ENCODE data around the gene LGALS16. TPM values are rescaled to one million over a fixed set of nuclear protein-coding genes. Genes with fewer than 3 reads are reported as not detected.

LGALS16 gene
- total and polyA plus RNA-seq, 2 donors (not counting 3 experiments of a cell fraction or from before 2014, with no cell fraction given): not detected

DNA sequence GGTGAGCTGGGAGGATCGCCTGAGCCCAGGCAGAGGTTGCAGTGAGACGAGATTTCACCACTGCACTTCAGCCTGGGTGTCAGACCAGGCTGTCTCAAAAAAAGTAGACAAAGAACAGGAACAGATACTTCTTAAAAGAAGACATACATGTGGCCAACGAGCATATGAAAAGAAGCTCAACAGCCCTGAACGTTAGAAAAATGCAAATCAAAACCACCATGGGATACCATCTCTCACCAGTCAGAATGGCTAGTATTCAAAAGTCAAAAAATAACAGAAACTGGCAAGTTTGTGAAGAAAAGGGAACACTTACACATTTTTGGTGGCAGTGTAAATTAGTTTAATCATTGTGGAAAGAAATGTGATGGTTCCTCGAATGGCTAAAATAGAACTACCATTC, 45.6 kb downstream of the LGALS16 start:
- H3K27ac ChIP-seq (ENCODE audit: insufficient read depth, low read depth, low read length): no peak overlapping the region
- no peak overlapping the region for H3K4me2 ChIP-seq (ENCODE audit: insufficient read depth, low read length)
- FAIRE-seq (no peak), DNase-seq (ENCODE audit: low read depth, low spot score) (no peak)
- no peak for TF ChIP-seq GATA2 (IDR thresholded peaks at IDR 0.05; ENCODE audit: insufficient read depth, insufficient read length, low read depth, low read length)
- TF ChIP-seq POLR2A (IDR thresholded peaks at IDR 0.05; ENCODE audit: low read depth, low read length): no peak
- H3K4me3 ChIP-seq (replicated peaks in 1 of 3; ENCODE audit: insufficient read depth in 1 of 3, low read depth in 1 of 3, low read length in 3 of 3): no peak overlapping the region
- H3K9ac ChIP-seq (replicated peaks; ENCODE audit: extremely low read depth, insufficient read depth, low read length): no peak overlapping the region
- no peaks in the 10 kb centered on the region for H3K36me3 ChIP-seq (ENCODE audit: control insufficient read depth in 2 of 2, extremely low read depth in 1 of 2, insufficient read depth in 2 of 2, low read length in 2 of 2)
- H2AFZ ChIP-seq (ENCODE audit: low read depth, low read length): no peak overlapping the region
- H4K20me1 ChIP-seq (replicated peaks; ENCODE audit: control insufficient read depth, extremely low read depth, insufficient read depth, low read length): no peaks in the 10 kb centered on the region
- H3K4me1 ChIP-seq (ENCODE audit: control insufficient read depth, extremely low read depth, insufficient read depth, low read length): no peaks in the 10 kb centered on the region
- dilution Hi-C loops (cut with MboI; ENCODE audit: extremely low pct_ligation_motif_present, low sequenced_read_pairs) (no loop called here), intact Hi-C loops (cut with micrococcal nuclease) (no loop called here)
- POLR2A ChIA-PET: no interaction called here
- no peaks in the 10 kb centered on the region for H3K9me1 ChIP-seq (replicated peaks; ENCODE audit: control insufficient read depth, extremely low read depth, insufficient read depth, low read length)
- BruUV-seq (replicated peaks): no TSS peak
- no peaks in the 10 kb centered on the region for H3K9me3 ChIP-seq (replicated peaks; ENCODE audit: control insufficient read depth, insufficient read depth, low read length)
- CTCF ChIA-PET: no interaction called here
- H3K27me3 ChIP-seq (ENCODE audit: control insufficient read depth in 2 of 2, insufficient read depth in 2 of 2, low read length in 2 of 2): no peaks in the 10 kb centered on the region
- H3K79me2 ChIP-seq (ENCODE audit: control insufficient read depth, insufficient read depth, low read length): no peaks in the 10 kb centered on the region

DNA sequence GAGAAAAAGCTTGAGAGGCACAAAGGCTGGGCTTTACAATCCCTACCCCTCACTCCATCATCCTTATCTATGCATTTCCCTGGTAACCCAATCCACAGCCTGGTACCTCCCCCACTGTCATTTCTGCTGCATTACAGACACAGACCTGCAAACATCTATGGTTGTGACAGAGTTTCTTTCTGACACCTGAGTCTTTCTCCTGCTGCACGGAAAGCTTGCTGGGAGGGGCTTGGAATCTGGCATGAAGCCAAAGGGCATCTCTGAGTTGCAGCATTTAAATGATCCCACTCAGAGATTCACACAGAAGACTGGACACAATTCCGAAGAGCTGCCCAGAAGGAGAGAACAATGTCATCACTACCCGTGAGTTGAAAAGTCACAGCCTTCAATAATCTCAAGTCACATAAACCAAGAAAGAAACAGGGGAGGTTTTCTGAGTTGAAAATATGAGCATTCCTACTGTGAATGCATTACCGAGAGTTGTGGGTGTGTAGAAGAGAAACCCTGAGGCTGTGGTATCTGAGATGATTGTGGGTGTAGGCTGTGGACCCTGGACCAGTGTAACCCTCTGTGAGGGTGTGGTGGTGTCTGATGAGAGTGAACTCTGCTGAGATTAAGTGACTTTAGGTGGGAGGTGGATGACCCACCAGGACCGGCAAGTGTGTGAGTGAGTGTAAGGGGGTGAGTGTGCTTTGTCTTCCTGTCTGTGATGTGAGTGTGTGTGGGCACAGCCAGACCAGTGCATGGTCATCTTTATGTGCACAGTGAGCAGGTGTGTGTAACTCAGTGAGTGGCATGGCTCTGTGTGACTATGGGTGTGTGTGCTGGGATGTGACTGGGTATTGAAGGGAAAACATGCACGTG, 48.7 kb downstream of the LGALS16 start, which contains the start of gene LGALS14:
LGALS14 (plus strand) TSS at position 301 of the 864 bp plus-strand sequence; CDS start at position 349, 48 bp downstream.
- intact Hi-C loops (cut with micrococcal nuclease) (no loop called here), dilution Hi-C loops (cut with MboI; ENCODE audit: extremely low pct_ligation_motif_present, low sequenced_read_pairs) (no loop called here)
- no peaks in the 10 kb centered on the region for H3K36me3 ChIP-seq (ENCODE audit: control insufficient read depth in 2 of 2, extremely low read depth in 1 of 2, insufficient read depth in 2 of 2, low read length in 2 of 2)
- H3K27me3 ChIP-seq (ENCODE audit: control insufficient read depth in 2 of 2, insufficient read depth in 2 of 2, low read length in 2 of 2): no peaks in the 10 kb centered on the region
- no peaks in the 10 kb centered on the region for H3K4me1 ChIP-seq (ENCODE audit: control insufficient read depth, extremely low read depth, insufficient read depth, low read length)
- no peak for FAIRE-seq
- H3K9me3 ChIP-seq (replicated peaks; ENCODE audit: control insufficient read depth, insufficient read depth, low read length): no peaks in the 10 kb centered on the region
- H3K9me1 ChIP-seq (replicated peaks; ENCODE audit: control insufficient read depth, extremely low read depth, insufficient read depth, low read length): no peaks in the 10 kb centered on the region
- H3K4me2 ChIP-seq (ENCODE audit: insufficient read depth, low read length): no peak within 1 kb of the TSS
- DNase-seq (ENCODE audit: low read depth, low spot score): no peak
- no TSS peak for BruUV-seq (replicated peaks)
- CTCF ChIA-PET: no interaction called here
- TF ChIP-seq FOS (IDR thresholded peaks at IDR 0.05; ENCODE audit: borderline replicate concordance, insufficient read depth, low read length): no peak
- TF ChIP-seq, protein P1, sequence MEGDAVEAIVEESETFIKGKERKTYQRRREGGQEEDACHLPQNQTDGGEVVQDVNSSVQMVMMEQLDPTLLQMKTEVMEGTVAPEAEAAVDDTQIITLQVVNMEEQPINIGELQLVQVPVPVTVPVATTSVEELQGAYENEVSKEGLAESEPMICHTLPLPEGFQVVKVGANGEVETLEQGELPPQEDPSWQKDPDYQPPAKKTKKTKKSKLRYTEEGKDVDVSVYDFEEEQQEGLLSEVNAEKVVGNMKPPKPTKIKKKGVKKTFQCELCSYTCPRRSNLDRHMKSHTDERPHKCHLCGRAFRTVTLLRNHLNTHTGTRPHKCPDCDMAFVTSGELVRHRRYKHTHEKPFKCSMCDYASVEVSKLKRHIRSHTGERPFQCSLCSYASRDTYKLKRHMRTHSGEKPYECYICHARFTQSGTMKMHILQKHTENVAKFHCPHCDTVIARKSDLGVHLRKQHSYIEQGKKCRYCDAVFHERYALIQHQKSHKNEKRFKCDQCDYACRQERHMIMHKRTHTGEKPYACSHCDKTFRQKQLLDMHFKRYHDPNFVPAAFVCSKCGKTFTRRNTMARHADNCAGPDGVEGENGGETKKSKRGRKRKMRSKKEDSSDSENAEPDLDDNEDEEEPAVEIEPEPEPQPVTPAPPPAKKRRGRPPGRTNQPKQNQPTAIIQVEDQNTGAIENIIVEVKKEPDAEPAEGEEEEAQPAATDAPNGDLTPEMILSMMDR (IDR thresholded peaks at IDR 0.05; ENCODE audit: extremely low read depth in 1 of 2, insufficient read depth in 1 of 2, low read depth in 1 of 2, low read length in 2 of 2): no peak
- no peak for TF ChIP-seq EZH2 (IDR thresholded peaks at IDR 0.05; ENCODE audit: borderline replicate concordance, low read depth, low read length, severe bottlenecking)
- no peak for TF ChIP-seq GATA2 (IDR thresholded peaks at IDR 0.05; ENCODE audit: insufficient read depth, insufficient read length, low read depth, low read length)
- TF ChIP-seq MYC (IDR thresholded peaks at IDR 0.05; ENCODE audit: low read depth, low read length): no peak
- H3K4me3 ChIP-seq (replicated peaks in 1 of 3; ENCODE audit: insufficient read depth in 1 of 3, low read depth in 1 of 3, low read length in 3 of 3): no peak within 1 kb of the TSS
- no peak within 1 kb of the TSS for H3K27ac ChIP-seq (ENCODE audit: insufficient read depth, low read depth, low read length)
- no peak within 1 kb of the TSS for H2AFZ ChIP-seq (ENCODE audit: low read depth, low read length)
- POLR2A ChIA-PET: no interaction called here
- no peaks in the 10 kb centered on the region for H3K79me2 ChIP-seq (ENCODE audit: control insufficient read depth, insufficient read depth, low read length)
- no peak within 1 kb of the TSS for H3K9ac ChIP-seq (replicated peaks; ENCODE audit: extremely low read depth, insufficient read depth, low read length)
- no peaks in the 10 kb centered on the region for H4K20me1 ChIP-seq (replicated peaks; ENCODE audit: control insufficient read depth, extremely low read depth, insufficient read depth, low read length)

Data from endothelial cell of umbilical vein (primary cell).